Parathyroid adenoma (tissue), 2 donors: ENCODE measurements around the gene GAS6.

Experiments used
- H2AFZ ChIP-seq: fragments of 300-600 bp; sonication (generic); one replicate; pipeline ENCODE4 v1.7.0; 2017; ENCODE audit warnings: antibody characterized with exemption, mild to moderate bottlenecking
- H3K27ac ChIP-seq: fragments of 300-600 bp; sonication (generic); one replicate; pipeline ENCODE4 v1.7.0; 2017
- H3K27me3 ChIP-seq: fragments of 300-600 bp; sonication (generic); one replicate; pipeline ENCODE4 v1.7.0; 2017; ENCODE audit warnings: low read length; ENCODE audit not compliant: control insufficient read depth, insufficient read depth
- H3K36me3 ChIP-seq: fragments of 300-600 bp; sonication (generic); one replicate; pipeline ENCODE4 v1.7.0; 2017; ENCODE audit warnings: low read length; ENCODE audit not compliant: control insufficient read depth, insufficient read depth
- H3K4me1 ChIP-seq: fragments of 300-600 bp; sonication (generic); one replicate; pipeline ENCODE4 v1.7.0; 2017; ENCODE audit warnings: control low read depth
- H3K4me2 ChIP-seq: fragments of 300-600 bp; sonication (generic); one replicate; pipeline ENCODE4 v1.7.0; 2017; ENCODE audit warnings: low read length
- H3K4me3 ChIP-seq: fragments of 300-600 bp; sonication (generic); one replicate; pipeline ENCODE4 v1.7.0; 2017; ENCODE audit warnings: low read depth, low read length
- H3K79me2 ChIP-seq: fragments of 300-600 bp; sonication (generic); one replicate; pipeline ENCODE4 v1.7.0; 2017; ENCODE audit warnings: control low read depth
- H3K9ac ChIP-seq: fragments of 300-600 bp; sonication (generic); one replicate; pipeline ENCODE4 v1.7.0; 2017; ENCODE audit warnings: mild to moderate bottlenecking
- H3K9me3 ChIP-seq: fragments of 300-600 bp; sonication (generic); one replicate; pipeline ENCODE4 v1.7.0; 2017; ENCODE audit warnings: low read length; ENCODE audit not compliant: control insufficient read depth
- CTCF ChIP-seq: fragments of 300-600 bp; sonication (generic); IDR thresholded peaks from one replicate; pipeline ENCODE4 v1.7.0; 2017; ENCODE audit warnings: antibody characterized with exemption, mild to moderate bottlenecking
- donor health status: primary hyperparathyroidism.

Gene GAS6

GRCh38 chr13:113902481-113902880 lies 38.6 kb upstream of the GAS6 start:
- Histone ChIP-seq H3K36me3 (no peaks in the 10 kb centered on the region), H3K4me1 (no peaks in the 10 kb centered on the region), H3K79me2 (no peaks in the 10 kb centered on the region), H3K9ac (no peak overlapping the region), H3K4me2 (no peak overlapping the region), H3K27ac (no peak overlapping the region), H3K27me3 (no peaks in the 10 kb centered on the region), H2AFZ (no peak overlapping the region), H3K9me3 (no peaks in the 10 kb centered on the region), H3K4me3 (no peak overlapping the region)
- TF ChIP-seq CTCF, result no peak

- Histone ChIP-seq H3K9ac (no peak overlapping the region), H3K9me3 (no peaks in the 10 kb centered on the region), H3K4me1 (no peaks in the 10 kb centered on the region), H3K79me2 (no peaks in the 10 kb centered on the region), H3K27ac (no peak overlapping the region), H3K4me2 (no peak overlapping the region), H3K27me3 (no peaks in the 10 kb centered on the region), H3K36me3 (no peaks in the 10 kb centered on the region), H3K4me3 (no peak overlapping the region), H2AFZ (no peak overlapping the region)
- no peak for TF ChIP-seq CTCF
Measured at GRCh38 chr13:113901642-113902041, 37.8 kb upstream of the GAS6 start.

GRCh38 chr13:113901231-113901630 lies 37.4 kb upstream of the GAS6 start:
- Histone ChIP-seq H2AFZ (no peak overlapping the region), H3K36me3 (no peaks in the 10 kb centered on the region), H3K27ac (no peak overlapping the region), H3K4me1 (no peaks in the 10 kb centered on the region), H3K4me2 (no peak overlapping the region), H3K9me3 (no peaks in the 10 kb centered on the region), H3K9ac (no peak overlapping the region), H3K79me2 (no peaks in the 10 kb centered on the region), H3K4me3 (no peak overlapping the region), H3K27me3 (no peaks in the 10 kb centered on the region)
- TF ChIP-seq CTCF, result no peak

- no peak overlapping the region for H3K27ac ChIP-seq
- no peaks in the 10 kb centered on the region for H3K79me2 ChIP-seq
- H3K4me1 ChIP-seq, result no peaks in the 10 kb centered on the region
- H3K4me2 ChIP-seq, result no peak overlapping the region
- H3K9ac ChIP-seq, result no peak overlapping the region
- H3K4me3 ChIP-seq, result no peak overlapping the region
- no peaks in the 10 kb centered on the region for H3K9me3 ChIP-seq
- no peak for TF ChIP-seq CTCF
- H2AFZ ChIP-seq, result no peak overlapping the region
- H3K27me3 ChIP-seq, result no peaks in the 10 kb centered on the region
- H3K36me3 ChIP-seq, result no peaks in the 10 kb centered on the region
Measured at GRCh38 chr13:113900646-113901045, 36.8 kb upstream of the GAS6 start.

- Histone ChIP-seq H3K36me3 (no peaks in the 10 kb centered on the region), H3K9me3 (no peaks in the 10 kb centered on the region), H3K9ac (no peak overlapping the region), H3K4me2 (no peak overlapping the region), H3K27ac (no peak overlapping the region), H3K79me2 (no peaks in the 10 kb centered on the region), H3K27me3 (no peaks in the 10 kb centered on the region), H3K4me3 (no peak overlapping the region), H3K4me1 (no peaks in the 10 kb centered on the region), H2AFZ (no peak overlapping the region)
- no peak for TF ChIP-seq CTCF
Measured at GRCh38 chr13:113898391-113898790, 34.5 kb upstream of the GAS6 start.
